ENCODE data around the gene SPEG. TPM values are rescaled to one million over a fixed set of nuclear protein-coding genes. Genes with fewer than 3 reads are reported as not detected.
A peak's percentile ranks its signal among the peaks of the same experiment; 100 is the strongest.

Gene SPEG
- polyA plus RNA-seq, 1 donor = 235 TPM

DNA sequence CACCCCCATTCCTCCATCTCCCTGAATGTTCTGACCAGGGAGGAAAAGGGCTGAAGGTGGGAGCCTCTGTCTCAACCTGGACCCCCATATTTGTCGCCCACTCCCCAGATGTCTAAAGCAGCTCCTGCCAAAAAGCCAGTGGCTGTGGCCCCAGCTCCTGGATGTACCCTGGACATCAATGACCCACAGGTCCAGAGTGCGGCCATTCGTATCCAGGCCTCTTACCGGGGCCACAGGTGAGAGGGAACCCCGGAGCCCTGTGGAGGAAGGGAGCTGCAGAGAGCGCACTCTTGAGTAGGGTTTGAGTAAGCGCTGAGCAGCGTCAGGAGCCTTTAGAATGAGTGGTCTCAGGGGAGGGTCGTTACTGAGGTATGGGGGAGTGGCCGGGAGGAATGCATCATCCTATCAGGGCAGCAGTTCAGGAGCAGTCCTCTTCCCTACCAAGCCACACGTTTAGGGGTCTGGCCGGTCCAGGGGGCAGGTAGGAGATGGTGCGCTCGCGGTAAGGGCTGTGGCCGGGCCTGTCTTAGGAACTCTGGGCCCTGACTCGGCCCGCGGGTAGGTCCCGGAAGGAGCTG, 61.7 kb downstream of the SPEG start:
- no peak for DNase-seq (ENCODE audit: low read depth)

DNA sequence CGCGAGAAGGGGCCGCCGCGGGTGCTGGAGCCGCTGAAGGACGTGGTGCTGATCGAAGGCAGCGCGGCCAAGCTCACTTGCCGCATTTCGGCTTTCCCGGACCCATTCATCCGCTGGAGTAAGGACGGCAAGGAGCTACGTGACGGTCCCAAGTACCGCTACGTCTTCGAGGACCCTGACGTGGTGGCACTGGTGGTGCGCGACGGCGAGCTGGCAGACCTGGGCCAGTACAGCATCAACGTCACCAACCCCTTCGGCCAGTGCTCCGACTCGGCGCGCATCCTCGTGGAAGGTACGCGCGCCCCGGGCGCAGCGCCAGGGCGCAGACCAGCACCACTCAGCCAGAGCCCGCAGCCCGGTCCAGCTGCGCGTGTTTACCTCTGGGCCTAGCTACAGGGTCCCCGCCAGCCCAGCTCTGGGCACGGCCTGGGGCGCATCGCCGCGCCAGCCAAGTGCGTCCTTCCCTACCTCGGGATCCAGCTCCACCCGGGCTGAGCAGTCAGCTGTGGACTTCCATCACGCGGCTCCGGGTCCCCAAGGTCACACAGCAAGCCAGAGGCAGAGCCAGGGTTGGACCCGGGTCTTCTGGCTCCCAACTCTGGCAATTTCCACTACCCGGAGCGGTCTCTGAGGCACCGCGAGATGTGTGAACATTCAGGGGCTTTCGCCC, 62.3 kb downstream of the SPEG start:
- DNase-seq (ENCODE audit: low read depth) = no peak

GRCh38 chr2:219497495-219498279, 63.0 kb downstream of the SPEG start:
- no peak for DNase-seq (ENCODE audit: low read depth)

GRCh38 chr2:219498280-219499057, 63.8 kb downstream of the SPEG start, which contains the start of gene GMPPA:
TSS of gene GMPPA (plus strand) at chr2:219498891. CDS start at chr2:219499976, 1,085 bp downstream.
- peak; percentile 97 for DNase-seq (ENCODE audit: low read depth)

DNA sequence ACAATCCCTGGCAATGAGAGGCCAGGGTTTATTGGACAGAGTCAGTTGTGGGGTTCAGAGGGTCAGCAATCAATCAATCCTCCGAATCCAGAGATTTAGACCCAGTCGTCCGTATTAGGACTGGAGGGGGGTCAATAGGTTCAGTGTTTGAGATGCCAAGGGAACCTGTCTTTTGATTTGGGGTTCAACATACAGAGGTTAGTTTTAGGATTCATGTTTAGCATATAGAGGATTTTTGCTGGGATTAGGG, 64.3 kb downstream of the SPEG start:
- no peak for DNase-seq (ENCODE audit: low read depth)

DNA sequence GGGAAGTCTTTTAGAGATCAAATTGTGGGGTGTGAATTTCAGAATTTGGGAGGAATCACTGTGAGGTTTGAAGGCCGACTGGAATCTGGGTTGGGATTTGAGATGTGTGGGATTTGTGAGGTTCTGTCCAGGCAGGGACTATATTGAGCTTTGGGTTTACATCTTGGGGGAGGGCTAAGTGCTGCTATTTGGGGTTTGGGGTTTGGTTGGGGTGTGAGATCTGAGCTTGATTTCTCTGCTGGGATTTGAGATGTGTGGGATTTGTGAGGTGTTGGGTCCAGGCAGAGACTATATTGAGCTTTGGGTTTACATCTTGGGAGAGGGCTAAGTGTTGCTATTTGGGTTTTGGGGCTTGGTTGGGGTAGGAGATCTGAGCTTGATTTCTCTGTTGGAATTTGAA, 64.9 kb downstream of the SPEG start:
- no peak for DNase-seq (ENCODE audit: low read depth)

DNA sequence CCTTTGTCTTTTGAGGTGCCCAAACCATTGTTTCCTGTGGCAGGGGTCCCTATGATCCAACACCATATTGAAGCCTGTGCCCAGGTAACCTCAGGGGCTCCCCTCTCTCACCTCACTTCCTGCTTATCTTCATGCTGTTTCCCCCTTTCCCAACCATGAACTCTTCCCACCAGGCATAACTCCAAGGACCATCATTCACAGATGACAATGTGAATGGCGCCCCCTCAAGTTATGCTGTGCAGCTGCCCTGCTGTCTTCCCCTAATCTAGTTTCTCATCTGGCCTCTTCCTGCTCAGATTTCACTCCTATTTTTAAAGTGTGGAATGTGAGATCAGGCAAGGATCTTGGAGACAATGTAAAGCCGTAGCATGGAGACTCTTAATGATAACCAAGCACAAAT, 65.5 kb downstream of the SPEG start:
- no peak for DNase-seq (ENCODE audit: low read depth)

- DNase-seq (ENCODE audit: low read depth) = no peak
These were observed 67.2 kb downstream of the SPEG start for GRCh38 chr2:219501849-219502248.

GRCh38 chr2:219502618-219503017, 68.0 kb downstream of the SPEG start:
- DNase-seq (ENCODE audit: low read depth) = no peak

DNA sequence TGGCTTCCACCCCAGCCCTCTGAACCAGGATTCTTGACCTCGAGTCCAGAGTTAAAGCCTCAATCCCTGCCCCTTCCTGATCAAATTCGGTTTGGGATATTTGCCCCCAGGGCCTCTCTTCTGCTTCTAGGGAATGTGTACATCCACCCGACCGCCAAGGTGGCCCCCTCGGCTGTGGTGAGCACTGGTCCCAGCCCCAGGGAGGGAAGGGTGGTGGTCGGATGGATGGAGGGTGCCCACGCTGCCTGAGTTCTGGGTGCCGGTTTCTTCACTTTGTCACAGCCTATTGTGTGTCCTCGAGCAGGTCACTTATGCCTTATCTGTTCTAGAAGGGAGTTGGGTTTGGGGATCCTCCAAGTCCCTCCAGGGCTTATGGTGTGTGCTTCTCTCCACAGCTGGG, 70.9 kb downstream of the SPEG start:
- DNase-seq (ENCODE audit: low read depth) = no peak

GRCh38 chr2:219506153-219506801, 71.6 kb downstream of the SPEG start:
- DNase-seq (ENCODE audit: low read depth) = no peak

DNA sequence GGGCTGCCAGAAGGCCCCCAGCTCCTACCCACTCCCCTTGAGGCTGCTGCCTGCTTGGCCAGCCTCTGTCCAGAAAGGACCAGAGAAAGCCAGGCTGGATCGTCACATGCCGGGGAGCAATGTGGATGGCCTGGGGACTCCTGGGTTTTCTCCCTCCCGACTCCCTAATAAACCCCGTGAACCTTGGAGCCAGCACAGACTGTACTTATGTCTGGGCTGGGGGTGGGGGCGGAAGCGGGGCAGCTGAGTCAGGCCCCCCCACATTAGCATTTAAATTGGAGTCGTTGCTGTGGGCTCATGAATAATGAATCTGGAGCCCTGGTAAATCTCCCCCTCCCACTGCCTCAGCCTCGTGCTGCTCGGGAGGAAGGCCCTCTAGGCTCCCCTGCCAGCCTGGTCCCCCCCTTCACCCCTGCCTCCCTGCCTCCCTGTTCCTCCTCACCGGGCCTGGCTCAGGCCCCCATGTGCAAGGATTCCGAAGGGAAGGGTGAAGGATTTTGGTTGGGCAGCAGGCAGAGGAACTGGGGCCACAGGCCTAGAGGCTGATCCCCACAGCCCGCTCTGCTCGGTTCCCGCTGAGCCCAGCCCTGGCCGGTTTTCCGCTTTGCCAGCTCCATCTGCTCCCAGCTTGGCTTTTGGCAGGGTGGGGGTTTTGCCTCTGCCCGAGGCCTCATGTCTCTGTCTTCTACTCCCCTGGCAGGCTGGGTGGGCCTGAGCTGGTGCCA, 72.3 kb downstream of the SPEG start:
- DNase-seq (ENCODE audit: low read depth) = no peak

GRCh38 chr2:219507581-219508443, 73.2 kb downstream of the SPEG start:
- DNase-seq (ENCODE audit: low read depth) = no peak

- DNase-seq (ENCODE audit: low read depth) = no peak
These were observed 73.7 kb downstream of the SPEG start for GRCh38 chr2:219508444-219508734.

DNA sequence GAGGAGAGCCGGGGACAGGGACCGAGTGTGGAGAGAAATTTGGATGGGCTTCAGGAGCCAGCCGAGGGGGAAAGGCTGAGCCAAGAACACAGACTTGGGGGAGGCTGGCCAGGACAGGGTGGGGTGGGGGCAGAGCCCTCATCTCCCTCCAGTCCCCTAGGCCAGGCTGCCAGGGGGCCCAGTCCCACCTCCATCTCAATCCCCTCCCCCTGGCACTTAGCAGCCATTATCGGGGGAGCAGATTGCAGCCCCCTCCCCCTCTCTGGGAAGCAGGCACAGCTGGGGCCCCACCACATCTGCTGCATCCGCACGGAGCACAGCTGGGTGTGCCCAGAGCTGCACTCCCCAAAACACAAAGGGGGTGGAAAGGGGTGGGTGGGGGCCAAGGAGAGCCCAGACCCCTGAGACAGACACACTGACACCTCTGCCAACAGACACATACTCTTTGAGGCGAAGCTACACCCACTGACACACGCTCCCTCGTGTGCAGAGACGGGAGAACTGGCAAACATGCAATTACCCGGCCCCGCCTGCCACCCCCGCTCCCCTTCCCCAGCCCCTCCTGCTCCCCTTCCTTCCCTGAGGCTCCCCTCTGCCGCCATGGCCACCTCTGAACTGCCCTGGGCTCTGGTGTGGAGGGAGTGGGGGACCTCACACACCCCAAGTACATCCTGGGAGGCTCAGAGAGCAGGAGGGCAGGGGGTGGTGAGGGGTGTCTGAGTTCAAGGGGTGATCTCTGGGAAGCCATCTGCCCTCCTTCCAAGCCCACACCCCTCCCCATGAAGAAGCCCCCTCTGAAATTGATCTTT, 74.5 kb downstream of the SPEG start:
- no peak for DNase-seq (ENCODE audit: low read depth)

DNA sequence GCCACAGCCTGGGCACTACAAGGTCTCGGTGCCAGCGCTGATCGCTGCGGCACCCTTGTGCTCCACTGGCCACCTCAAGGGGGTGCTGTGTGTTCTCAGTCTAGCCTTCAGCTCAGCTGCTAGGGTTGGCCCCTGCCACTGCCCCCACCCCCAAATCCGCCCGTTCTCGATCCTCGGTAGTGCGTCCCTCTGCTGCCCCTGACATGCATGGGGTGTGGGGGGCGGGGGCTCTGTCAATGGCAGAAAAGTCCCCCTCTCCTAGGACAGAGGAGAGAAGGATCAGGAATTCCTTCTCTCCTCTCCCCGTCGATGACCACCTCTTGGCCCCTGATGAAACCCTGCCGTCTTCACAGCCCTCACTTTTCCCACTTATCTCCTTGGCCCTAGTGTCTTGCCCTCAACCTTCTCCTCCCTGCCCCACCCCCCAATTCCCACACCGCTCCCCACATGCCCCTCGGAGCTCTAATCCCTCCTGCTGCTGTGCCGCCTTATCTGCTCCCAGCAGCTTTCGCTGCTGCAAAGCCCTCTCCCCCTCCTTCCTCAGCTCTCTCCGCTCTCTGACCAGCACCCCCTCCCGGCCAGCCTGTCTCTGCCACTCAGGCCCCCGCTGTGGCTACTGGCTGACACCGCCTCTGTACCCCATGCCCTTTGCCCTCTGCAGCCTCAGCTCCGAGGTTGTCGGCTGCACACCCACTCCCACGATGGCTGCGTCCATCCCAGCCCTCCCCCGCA, 75.3 kb downstream of the SPEG start:
- DNase-seq (ENCODE audit: low read depth) = no peak

DNA sequence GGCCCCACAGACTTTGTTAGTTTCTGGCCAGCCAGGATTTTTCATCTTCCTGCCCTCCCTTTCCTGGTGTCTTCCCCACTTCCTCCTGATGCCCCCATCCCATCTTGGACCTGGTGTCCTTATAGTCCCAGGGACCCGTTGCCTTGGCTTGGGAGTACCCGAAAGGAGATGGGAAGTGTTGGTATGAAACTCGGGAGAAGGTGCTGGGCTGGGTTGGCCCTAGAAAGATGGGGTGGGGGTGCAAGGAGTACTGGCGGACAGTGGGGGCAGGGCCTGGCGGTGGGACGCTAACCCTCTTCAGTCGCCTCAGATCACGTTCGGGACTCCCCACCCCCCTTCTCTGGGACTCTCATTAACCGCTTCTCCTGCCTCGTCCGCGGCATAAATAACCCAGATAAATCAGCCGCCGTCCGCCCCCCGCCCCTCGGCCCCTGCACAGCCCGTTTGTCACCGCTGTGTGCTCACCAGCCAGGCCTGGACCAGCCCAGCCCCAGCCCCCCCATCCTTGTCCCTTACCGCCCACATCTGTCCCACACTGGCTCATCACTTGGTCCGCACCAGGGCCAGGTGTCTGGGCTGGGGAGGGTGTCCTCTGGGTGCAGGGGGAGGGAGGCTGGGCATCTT, 76.0 kb downstream of the SPEG start:
- DNase-seq (ENCODE audit: low read depth) = no peak

GRCh38 chr2:219511547-219512325, 77.1 kb downstream of the SPEG start:
- no peak for DNase-seq (ENCODE audit: low read depth)

All from forelimb muscle (tissue), 1 donor.